Anterior cingulate cortex (tissue), 58 donors: ENCODE results near the gene IL6.
"Not testable (repeated sequence)": the region's sequence is repeated elsewhere in the genome, so short reads cannot be mapped to it uniquely, and the experiment has no call there.

ENCODE experiments used
- DNase-seq, 58 donors: peaks; one replicate each; lab custom pipeline; 2025; lab: John Stamatoyannopoulos, UW

The IL6 gene

DNA sequence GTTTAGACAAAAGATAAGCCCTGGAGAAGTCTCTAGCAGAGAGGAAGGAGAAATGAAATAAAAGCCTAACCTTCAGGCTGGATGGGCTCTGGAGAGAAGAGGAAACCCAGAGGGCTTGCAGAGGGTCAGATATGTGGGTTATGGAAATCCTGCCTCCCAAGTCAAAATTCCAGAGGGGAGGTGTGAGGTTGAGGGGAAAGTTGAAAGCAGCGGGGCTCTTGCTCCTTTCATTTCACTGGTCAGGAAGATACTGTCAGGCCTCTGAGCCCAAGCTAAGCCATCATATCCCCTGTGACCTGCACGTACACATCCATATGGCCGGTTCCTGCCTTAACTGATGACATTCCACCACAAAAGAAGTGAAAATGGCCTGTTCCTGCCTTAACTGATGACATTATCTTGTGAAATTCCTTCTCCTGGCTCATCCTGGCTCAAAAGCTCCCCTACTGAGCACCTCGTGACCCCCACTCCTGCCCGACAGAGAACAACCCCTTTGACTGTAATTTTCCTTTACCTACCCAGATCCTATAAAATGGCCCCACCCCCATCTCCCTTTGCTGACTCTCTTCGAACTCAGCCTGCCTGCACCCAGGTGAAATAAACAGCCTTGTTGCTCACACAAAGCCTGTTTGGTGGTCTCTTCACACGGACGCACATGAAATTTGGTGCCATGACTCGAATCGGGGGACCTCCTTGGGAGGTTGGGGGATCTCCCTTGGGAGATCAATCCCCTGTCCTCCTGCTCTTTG lies 23.7 kb upstream of the IL6 start:
- not testable (repeated sequence) for DNase-seq

DNA sequence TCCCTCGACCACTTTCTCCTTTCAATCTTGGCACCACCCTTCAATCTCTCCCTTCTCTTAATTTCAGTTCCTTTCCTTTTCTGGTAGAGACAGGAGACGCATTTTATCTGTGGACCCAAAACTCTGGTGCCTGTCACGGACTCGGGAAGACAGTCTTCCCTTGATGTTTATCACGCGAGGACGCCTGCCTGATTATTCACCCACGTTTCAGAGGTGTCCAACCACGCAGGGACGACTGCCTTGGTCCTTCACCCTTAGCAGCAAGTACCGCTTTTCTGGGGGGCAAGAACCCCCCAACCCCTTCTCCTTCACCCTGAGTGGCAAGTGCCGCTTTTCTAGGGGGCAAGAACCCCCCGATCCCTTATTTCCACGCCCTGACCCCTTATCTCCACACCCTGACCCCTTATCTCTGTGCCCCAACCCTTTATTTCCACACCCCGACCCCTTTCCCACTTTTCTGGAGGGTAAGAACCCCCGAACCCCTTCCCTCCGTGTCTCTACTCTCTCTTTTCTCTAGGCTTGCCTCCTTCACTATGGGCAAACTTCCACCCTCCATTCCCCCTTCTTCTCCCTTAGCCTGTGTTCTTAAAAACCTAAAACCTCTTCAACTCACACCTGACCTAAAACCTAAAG lies 22.9 kb upstream of the IL6 start:
- not testable (repeated sequence) for DNase-seq

DNA sequence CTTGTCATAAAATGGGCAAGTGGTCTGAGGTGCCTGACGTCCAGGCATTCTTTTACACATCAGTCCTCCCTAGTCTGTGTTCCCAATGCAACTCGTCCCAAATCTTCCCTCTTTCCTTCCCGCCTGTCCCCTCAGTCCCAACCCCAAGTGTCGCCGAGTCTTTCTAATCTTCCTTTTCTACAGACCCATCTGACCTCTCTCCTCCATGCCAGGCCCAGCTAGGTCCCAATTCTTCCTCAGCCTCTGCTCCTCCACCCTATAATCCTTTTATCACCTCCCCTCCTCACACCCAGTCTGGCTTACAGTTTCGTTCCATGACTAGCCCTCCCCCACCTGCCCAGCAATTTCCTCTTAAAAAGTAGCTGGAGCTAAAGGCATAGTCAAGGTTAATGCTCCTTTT lies 22.3 kb upstream of the IL6 start:
- DNase-seq: not testable (repeated sequence)

DNA sequence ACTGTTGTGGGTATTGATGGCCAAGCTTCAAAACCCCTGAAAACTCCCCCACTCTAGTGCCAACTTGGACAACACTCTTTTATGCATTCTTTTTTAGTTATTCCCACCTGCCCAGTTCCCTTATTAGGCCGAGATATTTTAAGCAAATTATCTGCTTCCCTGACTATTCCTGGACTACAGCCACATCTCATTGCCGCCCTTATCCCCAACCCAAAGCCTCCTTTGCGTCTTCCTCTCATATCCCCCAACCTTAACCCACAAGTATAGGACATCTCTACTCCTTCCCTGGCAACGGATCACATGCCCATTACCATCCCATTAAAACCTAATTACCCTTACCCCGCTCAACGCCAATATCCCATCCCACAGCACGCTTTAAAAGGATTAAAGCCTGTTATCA lies 21.1 kb upstream of the IL6 start:
- not testable (repeated sequence) for DNase-seq

DNA sequence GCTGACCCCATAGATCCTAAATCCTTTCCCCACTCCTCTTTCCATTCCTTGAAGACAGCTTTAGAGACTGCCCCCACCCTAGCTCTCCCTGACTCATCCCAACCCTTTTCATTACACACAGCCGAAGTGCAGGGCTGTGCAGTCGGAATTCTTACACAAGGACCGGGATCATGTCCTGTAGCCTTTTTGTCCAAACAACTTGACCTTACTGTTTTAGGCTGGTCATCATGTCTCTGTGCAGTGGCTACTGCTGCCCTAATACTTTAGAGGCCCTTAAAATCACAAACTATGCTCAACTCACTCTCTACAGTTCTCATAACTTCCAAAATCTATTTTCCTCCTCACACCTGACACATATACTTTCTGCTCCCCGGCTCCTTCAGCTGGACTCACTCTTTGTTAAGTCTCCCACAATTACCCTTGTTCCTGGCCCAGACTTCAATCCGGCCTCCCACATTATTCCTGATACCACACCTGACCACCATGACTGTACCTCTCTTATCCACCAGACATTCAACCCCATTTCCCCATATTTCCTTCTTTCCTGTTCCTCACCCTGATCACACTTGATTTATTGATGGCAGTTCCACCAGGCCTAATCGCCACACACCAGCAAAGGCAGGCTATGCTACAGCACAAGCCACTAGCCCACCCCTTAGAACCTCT lies 19.8 kb upstream of the IL6 start:
- DNase-seq: not testable (repeated sequence)

DNA sequence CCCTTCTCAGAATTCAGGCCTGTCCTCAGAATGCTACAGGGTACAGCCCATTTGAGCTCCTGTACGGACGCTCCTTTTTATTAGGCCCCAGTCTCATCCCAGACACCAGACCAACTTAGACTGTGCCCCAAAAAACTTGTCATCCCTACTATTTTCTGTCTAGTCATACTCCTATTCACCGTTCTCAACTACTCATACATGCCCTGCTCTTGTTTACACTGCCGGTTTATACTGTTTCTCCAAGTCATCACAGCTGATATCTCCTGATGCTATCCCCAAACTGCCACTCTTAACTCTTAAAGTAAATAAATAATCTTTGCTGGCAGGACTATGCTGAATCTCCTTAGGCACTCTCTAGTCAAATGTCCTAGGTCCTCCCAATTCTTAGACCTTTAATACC lies 18.8 kb upstream of the IL6 start:
- DNase-seq: not testable (repeated sequence)

DNA sequence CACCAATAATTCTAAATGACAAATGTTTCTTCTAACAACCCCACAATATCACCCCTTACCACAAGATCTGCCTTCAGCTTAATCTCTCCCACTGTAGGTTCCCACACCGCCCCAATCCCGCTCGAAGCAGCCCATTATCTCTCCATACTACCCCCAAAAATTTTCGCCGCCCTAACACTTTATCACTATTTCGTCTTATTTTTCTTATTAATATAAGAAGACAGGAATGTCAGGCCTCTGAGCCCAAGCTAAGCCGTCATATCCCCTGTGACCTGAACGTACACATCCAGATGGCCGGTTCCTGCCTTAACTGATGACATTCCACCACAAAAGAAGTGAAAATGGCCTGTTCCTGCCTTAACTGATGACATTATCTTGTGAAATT lies 18.3 kb upstream of the IL6 start:
- DNase-seq: not testable (repeated sequence)

DNA sequence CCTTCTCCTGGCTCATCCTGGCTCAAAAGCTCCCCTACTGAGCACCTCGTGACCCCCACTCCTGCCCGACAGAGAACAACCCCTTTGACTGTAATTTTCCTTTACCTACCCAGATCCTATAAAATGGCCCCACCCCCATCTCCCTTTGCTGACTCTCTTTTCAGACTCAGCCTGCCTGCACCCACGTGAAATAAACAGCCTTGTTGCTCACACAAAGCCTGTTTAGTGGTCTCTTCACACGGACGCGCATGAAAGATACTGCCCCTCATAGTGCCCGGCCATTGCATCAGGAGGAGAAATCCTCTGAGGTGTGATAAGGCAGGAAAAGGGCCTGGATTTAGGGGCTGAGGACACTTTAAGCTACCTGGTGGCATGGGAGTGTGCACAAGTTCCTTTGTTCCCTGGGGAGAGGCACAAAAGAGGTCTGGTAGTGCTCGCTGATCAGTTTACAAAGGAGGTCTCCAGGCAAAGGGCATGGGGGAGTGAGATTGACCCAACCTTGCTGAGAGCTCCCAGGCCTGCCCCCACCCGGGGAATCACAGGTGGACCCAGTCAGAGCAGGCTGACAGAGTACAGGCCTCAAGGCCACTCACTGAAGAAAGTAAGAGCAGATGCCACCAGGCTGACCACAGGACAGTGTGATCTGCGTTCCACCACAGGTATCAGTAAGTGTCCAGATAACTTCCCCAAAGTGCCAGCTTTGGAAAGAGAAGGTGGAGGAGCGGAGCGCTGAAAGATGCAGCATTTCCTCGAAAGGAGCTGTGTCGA lies 17.8 kb upstream of the IL6 start:
- not testable (repeated sequence) for DNase-seq

DNA sequence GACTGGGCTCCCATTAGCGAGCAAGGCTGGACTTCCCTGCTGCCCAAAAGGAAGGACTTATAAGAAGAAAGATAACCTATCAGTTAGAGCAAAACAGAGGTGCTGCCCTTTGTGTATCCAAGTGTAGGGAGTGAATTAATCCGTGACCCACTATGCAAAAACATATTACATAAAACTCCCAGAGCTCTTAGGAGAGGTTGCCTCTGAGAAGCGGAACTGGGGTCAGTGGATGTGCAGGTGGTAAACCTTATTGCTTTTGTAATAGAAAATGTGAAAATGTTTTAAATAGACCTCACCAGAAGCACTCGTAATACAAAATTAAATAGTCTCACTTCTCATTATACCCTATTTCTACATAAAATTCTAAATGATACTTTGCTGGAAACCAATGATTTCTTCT lies 17.1 kb upstream of the IL6 start:
- no peak for DNase-seq

DNA sequence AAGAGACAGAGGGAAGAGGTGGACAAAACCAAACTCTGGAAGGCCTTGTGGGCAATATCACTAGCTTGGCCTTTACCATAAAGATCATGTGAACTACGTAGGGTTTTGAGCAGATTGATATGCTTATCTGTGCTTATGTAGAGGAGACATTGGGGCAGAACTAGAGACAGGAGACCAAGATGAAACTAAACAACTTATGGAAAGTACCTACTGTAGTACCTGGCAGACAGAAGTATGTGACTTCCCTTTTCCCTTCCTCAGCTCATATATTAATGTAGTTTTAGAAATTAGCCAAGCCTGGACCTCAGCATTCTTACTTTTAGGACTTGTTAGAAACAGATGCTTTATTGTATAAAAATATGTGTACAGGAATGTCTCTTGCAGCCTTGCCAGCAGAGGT lies 14.0 kb upstream of the IL6 start:
- DNase-seq: no peak

DNA sequence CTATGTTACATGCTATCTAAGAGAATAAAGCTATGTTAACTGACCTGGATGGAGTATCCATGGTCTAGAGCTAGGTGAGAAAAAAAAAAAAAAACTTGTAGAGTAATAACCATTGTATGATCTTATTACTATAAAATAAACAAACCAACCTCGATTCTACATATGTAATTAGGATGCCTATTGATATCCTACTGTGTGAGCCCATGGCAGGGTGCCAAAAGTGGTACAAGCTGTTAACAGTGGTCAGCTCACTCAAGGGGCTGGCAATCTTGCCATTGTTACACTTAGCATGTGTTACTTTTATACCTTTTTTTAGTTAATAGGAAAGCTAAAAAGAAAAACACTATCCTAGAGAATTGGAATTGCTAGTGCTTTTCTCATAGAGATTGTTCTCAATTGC lies 13.5 kb upstream of the IL6 start:
- no peak for DNase-seq

DNA sequence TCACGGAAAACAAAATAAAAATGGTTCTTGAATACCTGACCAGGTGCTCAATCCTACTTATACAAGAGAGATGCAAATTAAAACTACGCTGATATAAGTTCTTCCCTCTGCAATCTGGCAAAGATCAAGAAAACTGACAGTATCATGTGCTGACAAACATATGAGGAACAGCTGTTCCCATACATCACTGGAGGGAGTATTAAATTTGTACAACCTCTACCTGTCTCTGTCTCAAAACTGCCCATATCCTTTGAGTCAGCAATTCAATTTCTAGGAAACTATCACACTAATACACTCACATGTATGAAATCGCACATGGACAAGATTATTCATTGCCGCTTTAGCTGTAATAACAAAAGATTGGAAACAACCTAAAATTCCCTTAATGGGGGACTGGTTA lies 11.0 kb upstream of the IL6 start:
- DNase-seq: no peak

DNA sequence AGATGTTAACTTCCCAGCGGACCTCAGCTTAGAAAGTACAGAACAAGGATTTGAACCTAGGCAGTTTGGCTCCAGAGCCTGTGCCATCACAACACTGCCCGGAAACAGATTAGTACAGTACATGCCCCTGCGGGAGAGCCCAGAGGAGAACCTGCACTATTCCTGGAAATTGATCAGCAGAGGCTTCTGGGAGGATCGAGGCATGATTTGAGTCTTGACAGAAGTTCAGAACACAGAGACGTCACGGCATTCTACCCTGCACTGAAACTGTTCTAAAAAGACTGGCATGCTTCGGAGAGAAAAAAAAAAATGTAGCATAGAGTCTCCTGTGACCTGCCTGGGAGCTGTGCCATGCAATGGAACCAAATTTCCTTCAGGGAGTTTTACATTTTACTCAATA lies 9.2 kb upstream of the IL6 start:
- DNase-seq: no peak

DNA sequence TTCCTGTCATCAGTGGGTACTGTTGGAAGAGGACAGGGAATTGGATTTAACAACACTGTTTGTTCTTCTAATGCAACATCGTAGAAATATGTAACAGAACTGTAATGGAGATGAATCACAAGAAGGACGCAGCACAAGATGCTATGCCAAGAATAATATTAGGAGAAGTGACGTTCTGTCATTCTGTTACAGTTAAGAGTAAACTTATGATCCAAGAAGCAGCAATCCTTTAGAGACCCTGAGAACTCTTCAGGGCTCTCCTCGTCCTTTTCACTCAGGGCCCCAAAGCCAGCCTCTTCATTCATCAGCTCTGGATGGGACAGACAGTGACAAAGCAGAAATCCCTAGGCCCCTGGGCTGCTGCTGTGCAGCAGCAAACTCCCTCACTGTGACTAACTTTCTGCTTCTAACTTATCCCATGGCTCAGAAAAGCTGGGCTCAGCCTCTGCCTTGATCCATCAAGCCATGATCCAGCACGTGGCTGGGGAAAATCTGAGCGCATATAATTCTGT lies 8.7 kb upstream of the IL6 start:
- no peak for DNase-seq

DNA sequence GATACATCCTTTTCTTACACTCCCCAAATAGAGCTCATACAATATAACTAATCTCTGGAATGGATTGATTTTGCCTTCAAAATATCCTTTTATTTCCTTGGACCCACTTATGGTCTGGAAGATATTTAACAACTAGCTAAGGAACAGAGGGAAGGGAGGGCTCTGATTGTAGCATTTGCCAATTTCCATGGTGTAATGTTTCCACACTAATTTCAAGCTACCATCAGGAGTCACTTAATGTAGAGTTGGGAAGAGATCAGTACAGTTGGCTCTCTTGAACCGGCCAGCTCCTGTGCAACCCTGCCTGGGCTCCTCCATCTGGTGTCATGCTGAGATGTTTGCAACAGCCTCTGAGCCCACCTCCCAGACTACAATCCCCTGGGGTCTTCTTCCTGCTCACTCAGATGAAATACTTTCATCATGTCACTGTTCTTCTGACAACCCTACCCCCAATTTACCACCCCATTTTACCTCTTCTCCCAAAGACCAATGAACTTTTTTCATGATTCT lies 8.0 kb upstream of the IL6 start:
- no peak for DNase-seq

DNA sequence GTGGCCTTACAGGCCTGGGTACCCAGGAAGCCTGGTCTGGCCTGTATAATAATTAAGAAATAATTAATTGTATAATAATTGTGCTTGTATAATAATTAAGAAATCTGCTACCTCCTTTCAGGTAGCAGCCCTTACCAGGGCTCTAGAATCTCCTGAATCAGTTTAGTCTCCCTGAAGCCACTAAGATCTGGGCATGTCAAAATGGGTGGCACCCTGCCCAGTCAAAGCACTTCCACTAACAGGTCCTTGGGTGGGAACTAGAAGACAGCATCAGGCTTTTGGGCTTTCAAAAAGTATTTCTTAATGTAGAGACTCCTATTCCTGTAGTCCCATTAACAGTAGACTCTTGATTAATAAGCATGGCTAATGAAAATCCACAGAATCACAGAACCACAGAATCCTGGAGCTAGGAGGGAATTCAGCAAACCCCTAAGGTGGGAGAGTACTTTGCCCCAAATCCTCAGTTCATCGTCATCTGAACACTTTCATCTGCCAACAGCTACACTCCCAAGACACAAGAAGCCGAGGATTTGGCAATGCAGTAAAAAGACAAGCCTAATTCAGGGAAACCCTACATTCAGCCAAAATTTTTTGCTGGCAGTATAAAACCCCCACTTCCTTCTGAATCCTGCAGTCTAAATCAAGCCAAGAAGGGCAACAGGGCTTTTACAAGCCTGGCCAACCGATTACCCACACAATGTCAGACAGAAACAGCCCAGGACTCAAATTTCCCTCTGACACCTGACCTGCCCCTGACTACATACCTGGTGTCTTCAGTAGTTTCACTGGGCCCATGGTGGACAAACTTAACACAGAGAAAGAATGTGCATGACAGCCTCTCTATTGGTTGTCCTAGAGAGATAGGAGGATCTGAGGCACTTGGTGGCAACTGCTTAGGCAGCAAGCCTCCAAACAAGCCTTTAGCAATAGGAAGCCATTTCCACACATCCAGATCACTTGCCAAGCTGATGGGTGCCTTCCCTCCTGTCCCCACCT lies 5.9 kb upstream of the IL6 start:
- peak in 3 of 58 donors; percentile 6 to 17 (median 16) for DNase-seq

DNA sequence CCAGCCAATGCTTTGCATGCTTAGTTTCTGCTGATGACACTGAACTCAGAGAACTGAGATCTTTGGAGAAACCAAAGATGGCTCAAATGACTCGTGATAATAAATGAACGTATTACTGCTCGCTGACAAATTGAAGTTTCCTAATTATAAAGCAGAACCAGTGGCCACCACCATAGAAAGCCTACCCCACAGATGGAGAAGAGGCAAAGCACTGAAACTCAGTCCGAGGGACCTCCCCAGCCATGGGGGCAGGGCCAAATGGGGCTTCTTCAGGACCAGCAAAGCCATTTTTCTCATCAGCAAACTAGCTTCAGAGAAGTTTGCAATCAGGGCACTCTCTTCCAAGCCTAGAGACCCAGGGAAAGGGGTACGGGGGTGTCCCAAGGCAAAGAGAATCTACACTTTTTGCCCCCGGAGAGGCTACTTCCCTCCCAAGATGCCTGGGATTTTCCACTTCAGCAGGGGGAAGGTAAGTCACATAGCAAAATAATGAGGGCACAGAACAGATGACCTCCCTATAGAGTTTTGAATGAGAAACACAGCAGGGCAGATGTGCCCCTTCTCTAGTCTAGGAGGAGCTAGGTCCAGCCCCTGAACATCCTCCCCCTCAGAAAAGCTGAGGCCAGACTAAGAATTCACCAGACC lies 4.3 kb upstream of the IL6 start:
- DNase-seq: no peak

DNA sequence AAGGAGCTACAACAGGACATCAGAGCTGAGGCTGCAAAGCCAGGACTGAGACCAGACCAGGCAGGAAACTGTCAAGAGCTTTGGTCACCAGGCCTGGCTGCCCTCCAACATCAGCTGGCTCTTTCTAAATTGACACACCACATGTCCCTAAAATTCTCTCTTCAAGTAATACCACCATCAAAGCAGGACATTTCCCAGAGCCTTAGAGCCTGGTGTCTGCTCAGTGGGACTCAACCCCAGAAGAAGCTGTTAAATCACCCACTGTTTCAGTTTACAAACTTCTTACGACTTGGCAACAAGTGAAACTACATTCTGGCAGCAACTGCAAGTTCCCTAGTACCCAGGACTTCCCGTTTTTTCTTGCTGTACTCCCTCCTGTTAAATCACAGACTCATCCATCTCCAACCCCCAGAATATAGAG lies 3.8 kb upstream of the IL6 start:
- peak in 45 of 58 donors; percentile 5 to 68 (median 34) for DNase-seq

DNA sequence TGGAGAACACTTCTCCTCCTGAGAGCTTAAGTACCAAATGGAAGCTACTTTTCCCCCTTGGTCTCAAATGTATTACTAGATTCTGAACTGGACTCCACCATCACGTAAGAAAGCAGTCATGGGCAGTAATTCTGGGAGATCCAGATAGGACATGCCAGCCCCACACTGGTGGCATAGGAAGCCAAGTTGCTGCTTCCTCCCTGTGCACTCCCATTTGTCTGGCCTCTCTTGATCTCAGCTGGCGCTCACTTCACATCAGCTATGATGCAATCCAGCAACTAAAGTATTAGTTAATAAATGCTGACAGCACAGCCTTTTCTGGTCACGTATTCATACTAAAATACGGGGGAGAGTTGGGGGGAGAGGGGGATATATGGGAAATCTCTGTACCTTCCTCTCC lies 3.4 kb upstream of the IL6 start:
- no peak for DNase-seq
